ELF-1 (cell line): ENCODE measurements around the gene SNX19.
"Not testable (repeated sequence)": the region's sequence is repeated elsewhere in the genome, so short reads cannot be mapped to it uniquely, and the experiment has no call there.

Experiments used
- DNase-seq: peaks from one replicate; pipeline ENCODE4 v3.0.0-alpha.2; 2016; ENCODE audit warnings: low read depth, low spot score

The SNX19 gene

GRCh38 chr11:130872981-130873380, 43.3 kb downstream of the SNX19 start:
- DNase-seq = no peak

DNA sequence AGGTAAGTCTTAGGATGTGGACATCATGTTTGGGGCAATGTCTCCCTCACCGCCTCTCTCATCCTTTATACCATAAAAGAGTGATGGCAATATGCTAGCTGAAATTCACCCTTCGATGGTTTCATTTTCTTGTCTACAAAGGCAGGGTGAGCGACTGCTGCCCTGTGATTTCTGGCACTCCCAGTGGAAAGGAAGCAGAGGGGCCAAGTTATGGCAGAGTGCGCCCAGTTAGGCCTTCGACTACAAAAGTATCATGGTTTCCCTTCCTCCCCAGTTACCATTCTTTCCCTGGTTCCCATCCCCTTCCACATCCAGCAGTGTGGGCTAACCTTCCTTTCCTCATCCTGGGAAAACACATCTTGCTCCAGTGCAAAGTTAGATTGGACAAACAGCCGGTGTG, 43.8 kb downstream of the SNX19 start:
- DNase-seq = no peak

- no peak for DNase-seq
These were observed 44.2 kb downstream of the SNX19 start for GRCh38 chr11:130872102-130872501.

DNA sequence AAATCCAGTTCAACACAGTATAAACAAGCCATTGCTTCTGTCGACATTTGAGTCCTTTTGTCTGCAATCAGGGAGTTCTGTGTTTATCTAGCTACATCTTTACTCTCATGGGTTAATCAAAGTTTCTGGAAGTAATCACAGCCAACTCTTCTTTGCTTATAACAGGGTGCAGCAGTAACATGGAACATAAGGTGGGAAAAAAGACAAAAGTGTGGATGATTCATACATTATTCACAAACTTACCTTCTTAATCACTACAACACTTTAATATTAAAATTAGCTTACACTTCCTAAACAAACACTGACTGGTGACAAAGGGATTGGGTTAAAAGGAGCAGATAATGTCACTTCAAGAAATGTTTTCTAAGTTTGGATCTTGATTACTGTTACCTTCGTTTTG, 44.7 kb downstream of the SNX19 start:
- DNase-seq = no peak

DNA sequence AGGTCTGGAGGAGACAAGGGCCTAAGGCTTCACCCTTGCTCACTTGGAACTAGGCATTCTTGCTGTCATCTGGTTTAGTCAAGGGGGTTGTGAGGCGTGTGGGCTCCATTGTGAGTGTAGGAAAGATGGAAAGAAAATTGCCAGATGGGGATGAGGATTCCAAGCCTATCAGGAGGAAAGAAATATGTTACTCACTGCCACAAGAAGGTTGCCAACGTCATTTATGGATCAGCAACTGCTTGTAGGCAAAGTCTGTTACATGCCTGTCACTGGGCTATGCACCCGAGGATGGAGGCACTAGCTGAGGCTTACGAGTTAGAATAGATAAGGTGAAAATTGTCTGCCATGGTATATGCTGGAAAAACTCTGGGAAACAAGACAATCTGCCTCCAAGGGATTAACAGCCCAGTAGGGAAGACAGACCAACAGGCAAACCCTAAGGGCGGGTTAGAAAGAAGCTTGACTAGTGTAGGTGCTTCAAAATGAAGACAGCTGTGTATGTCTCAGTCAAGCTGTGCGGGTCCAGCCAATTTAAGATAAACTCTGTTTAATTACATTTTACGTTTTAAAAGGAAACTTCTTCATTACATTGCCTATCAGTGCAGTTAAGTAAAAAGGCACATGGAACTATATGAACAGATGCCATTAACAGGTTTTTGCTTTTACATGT, 47.4 kb downstream of the SNX19 start:
- no peak for DNase-seq

GRCh38 chr11:130868086-130868710, 48.1 kb downstream of the SNX19 start:
- no peak for DNase-seq

GRCh38 chr11:130866831-130867230, 49.4 kb downstream of the SNX19 start:
- DNase-seq = no peak

DNA sequence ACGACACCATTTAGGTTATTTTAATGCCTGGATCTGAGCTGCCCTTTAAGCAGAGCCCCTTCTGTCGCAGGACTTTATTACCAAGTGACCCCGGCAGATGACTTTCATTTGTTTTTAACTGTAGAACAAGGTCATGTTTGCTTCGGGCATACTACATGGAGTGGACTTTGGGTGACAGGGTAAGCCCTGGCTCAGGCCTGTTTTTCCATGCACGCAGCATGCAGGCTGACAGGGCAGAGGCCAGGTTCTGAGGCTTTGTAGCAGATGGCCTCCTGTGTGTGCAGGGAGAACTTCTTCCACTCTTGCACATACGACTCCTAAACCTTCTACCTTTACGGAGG, 50.5 kb downstream of the SNX19 start:
- DNase-seq = no peak

GRCh38 chr11:130865091-130865773, 51.0 kb downstream of the SNX19 start:
- peak; percentile 46 for DNase-seq

GRCh38 chr11:130861902-130862860, 54.1 kb downstream of the SNX19 start:
- peak; percentile 94 for DNase-seq

DNA sequence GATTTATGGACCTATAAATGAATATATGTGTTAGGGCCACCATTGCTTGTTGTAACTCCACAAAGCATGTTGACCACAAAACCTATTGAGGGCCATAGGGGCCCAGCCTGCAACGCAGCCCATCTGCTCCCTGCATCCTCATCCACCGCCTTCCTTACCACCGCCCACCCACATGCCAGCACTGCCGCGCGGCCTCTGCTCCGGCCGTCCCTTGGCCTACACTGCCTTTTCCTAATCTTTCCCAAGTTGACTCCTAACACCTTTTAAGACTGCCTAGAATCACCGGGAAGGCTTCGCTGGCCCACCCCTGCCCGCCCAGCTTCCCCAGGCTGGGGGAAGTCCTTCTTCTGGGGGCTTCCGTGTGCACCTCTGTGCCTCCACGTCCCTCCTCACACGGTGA, 55.0 kb downstream of the SNX19 start:
- no peak for DNase-seq

GRCh38 chr11:130859886-130860285, 56.4 kb downstream of the SNX19 start:
- no peak for DNase-seq

GRCh38 chr11:130858215-130858614, 58.1 kb downstream of the SNX19 start:
- no peak for DNase-seq

DNA sequence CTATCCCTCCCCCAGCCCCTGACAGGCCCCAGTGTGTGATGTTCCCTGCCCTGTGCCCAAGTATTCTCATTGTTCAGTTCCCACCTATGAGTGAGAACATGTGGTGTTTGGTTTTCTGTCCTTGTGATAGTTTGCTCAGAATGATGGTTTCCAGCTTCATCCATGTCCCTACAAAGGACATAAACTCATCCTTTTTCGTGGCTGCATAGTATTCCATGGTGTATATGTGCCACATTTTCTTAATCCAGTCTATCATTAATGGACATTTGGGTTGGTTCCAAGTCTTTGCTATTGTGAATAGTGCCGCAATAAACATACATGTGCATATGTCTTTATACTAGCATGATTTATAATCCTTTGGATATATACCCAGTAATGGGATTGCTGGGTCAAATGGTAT, 60.6 kb downstream of the SNX19 start:
- DNase-seq = not testable (repeated sequence)

GRCh38 chr11:130854483-130854882, 61.8 kb downstream of the SNX19 start:
- no peak for DNase-seq

GRCh38 chr11:130852589-130852988, 63.7 kb downstream of the SNX19 start:
- DNase-seq = no peak

- no peak for DNase-seq
These were observed 65.9 kb downstream of the SNX19 start for GRCh38 chr11:130850185-130850944.

GRCh38 chr11:130849215-130849568, 67.1 kb downstream of the SNX19 start:
- no peak for DNase-seq

GRCh38 chr11:130848361-130849214, 67.7 kb downstream of the SNX19 start:
- no peak for DNase-seq

GRCh38 chr11:130847517-130847916, 68.8 kb downstream of the SNX19 start:
- DNase-seq = no peak
